Natural killer cell (primary cell): Measurements from ENCODE around the gene PRRX2. TPM values are rescaled to one million over a fixed set of nuclear protein-coding genes. Genes with fewer than 3 reads are reported as not detected.

ENCODE experiments used
- ATAC-seq, 3 donors: fragments of 150-1000 bp in 2 of 3; fragments of 200-7000 bp in 1 of 3; cut with Tn5 transposase; 1 replicate in 1 of 3; 2 replicates in 2 of 3; pipeline ENCODE4 v1.10.0; 2021; ENCODE audit warnings: mild to moderate bottlenecking in 2 of 3, moderate library complexity in 2 of 3
- DNase-seq, 2 donors: peaks; one replicate each; pipeline versions ENCODE4 v3.0.0 to v3.0.0-alpha.2; 2013 to 2021; ENCODE audit warnings: mixed read lengths in 1 of 2
- H3K27ac ChIP-seq: one replicate; pipeline ENCODE4 v1.5.1; 2013; ENCODE audit warnings: mild to moderate bottlenecking, low read length
- H3K27me3 ChIP-seq: one replicate; pipeline ENCODE4 v1.6.1; 2013; ENCODE audit warnings: low read length; ENCODE audit not compliant: control insufficient read depth, insufficient read depth
- H3K36me3 ChIP-seq: one replicate; pipeline ENCODE4 v1.6.1; 2013; ENCODE audit warnings: low read length; ENCODE audit not compliant: control insufficient read depth, insufficient read depth
- H3K4me1 ChIP-seq: one replicate; pipeline ENCODE4 v1.6.1; 2013; ENCODE audit warnings: low read length; ENCODE audit not compliant: control insufficient read depth, insufficient read depth
- H3K4me3 ChIP-seq: one replicate; pipeline ENCODE4 v1.5.1; 2013; ENCODE audit warnings: low read length
- H3K9me3 ChIP-seq: one replicate; pipeline ENCODE4 v1.6.1; 2013; ENCODE audit warnings: low read length; ENCODE audit not compliant: control insufficient read depth, insufficient read depth
- H3K27ac Mint-ChIP-seq, 2 donors: one replicate each; pipeline ENCODE4 v1.8.0; 2022; ENCODE audit warnings: mild to moderate bottlenecking in 2 of 2, mixed read lengths in 2 of 2, moderate library complexity in 1 of 2
- H3K27me3 Mint-ChIP-seq, 2 donors: one replicate each; pipeline ENCODE4 v1.8.0; 2022; ENCODE audit warnings: low read depth in 2 of 2, mixed read lengths in 2 of 2
- H3K36me3 Mint-ChIP-seq: one replicate; pipeline ENCODE4 v1.8.0; 2022; ENCODE audit warnings: mixed read lengths
- H3K4me1 Mint-ChIP-seq, 2 donors: one replicate each; pipeline ENCODE4 v1.8.0; 2022; ENCODE audit warnings: mixed read lengths in 2 of 2
- H3K4me3 Mint-ChIP-seq: one replicate; pipeline ENCODE4 v1.8.0; 2022; ENCODE audit warnings: mild to moderate bottlenecking, moderate library complexity, mixed read lengths
- H3K9me3 Mint-ChIP-seq, 2 donors: one replicate each; pipeline ENCODE4 v1.8.0; 2022; ENCODE audit warnings: mixed read lengths in 2 of 2
- WGBS: methylation state at CpG from one replicate; pipeline ENCODE4 v1.1.7; 2013; ENCODE audit warnings: missing lambda C conversion rate; ENCODE audit not compliant: insufficient coverage; 5-methylcytosine and 5-hydroxymethylcytosine counted together
- intact Hi-C: fragments of 100-400 bp; cut with micrococcal nuclease; formaldehyde crosslinking; loops from one replicate; pipeline ENCODE4 v1.14.2; 2022
- total RNA-seq, 4 donors: library from RNA; stranded (reverse); fragments of 120-200 nt in 1 of 4; gene quantifications; one replicate each; pipeline versions ENCODE4 v1.2.3 to v1.2.4, GENCODE V29; 2013 to 2022
- TF ChIP-seq, protein P1 (sequence below): fragments of 200-600 bp; IDR thresholded peaks from one replicate; pipeline ENCODE4 v1.8.0; 2022; ENCODE audit warnings: antibody characterized with exemption

PRRX2 gene
- total RNA-seq, 3 donors from 2014 or later (not counting 1 experiment from before 2014, with no cell fraction given): not detected

DNA sequence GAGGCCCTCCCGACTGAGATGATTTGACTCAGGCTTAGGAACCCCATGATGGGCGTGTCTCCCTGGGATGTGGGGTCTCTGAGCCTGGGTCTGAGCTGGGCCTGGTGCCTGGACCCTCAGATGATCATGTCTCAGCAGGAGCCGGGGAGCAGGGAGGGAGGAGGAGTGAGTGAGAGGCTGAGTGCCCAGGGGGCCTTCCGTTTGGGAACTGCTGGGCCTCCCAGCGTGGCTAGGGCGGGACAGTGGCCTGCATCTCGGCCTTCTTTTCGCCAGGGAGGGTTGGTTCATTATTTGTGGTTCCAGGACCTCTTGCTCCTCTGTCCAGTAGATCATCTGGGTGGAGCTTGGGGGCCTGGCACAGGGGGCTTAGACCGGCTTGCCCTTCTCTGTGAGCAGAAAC is 5.6 kb downstream of the PRRX2 start:
- peaks cover 2% of the 10 kb centered on the region for H3K27me3 ChIP-seq
- Mint-ChIP-seq H3K9me3 (no peaks in the 10 kb centered on the region), H3K27ac (no peak overlapping the region), H3K4me3 (no peak overlapping the region), H3K4me1 (no peaks in the 10 kb centered on the region), H3K27me3 (peaks cover 7 to 11% of the 10 kb centered on the region in 2 donors), H3K36me3 (no peaks in the 10 kb centered on the region)
- H3K27ac ChIP-seq: no peak overlapping the region
- no peak for DNase-seq
- TF ChIP-seq, protein P1, sequence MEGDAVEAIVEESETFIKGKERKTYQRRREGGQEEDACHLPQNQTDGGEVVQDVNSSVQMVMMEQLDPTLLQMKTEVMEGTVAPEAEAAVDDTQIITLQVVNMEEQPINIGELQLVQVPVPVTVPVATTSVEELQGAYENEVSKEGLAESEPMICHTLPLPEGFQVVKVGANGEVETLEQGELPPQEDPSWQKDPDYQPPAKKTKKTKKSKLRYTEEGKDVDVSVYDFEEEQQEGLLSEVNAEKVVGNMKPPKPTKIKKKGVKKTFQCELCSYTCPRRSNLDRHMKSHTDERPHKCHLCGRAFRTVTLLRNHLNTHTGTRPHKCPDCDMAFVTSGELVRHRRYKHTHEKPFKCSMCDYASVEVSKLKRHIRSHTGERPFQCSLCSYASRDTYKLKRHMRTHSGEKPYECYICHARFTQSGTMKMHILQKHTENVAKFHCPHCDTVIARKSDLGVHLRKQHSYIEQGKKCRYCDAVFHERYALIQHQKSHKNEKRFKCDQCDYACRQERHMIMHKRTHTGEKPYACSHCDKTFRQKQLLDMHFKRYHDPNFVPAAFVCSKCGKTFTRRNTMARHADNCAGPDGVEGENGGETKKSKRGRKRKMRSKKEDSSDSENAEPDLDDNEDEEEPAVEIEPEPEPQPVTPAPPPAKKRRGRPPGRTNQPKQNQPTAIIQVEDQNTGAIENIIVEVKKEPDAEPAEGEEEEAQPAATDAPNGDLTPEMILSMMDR: no peak
- no peaks in the 10 kb centered on the region for H3K36me3 ChIP-seq
- WGBS: 90% methylated on average over 9 of the region's 9 CpGs
- peaks cover 6% of the 10 kb centered on the region for H3K4me1 ChIP-seq
- intact Hi-C loops: no loop called here
- H3K4me3 ChIP-seq: no peak overlapping the region
- ATAC-seq: no peak
- H3K9me3 ChIP-seq: no peaks in the 10 kb centered on the region

DNA sequence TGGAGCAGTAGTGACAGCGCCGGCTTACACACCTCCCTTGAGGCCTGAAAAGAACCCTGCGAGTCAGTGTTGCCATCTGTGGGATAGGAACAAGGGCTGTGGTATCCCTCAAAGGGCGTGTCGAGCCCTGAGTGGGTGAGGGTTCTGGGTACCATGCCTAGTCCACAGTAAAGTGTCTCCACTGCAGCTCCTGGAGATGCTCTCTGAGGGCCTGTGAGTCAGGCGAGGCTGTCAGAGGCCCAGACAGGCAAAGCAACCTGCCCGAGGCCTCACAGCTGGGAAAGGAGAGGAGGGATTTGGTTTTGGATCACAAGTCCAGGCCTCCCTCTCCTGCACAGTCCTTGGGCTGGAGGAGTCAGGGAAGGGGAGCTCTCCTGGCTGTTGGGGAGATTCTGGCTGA is 6.1 kb downstream of the PRRX2 start:
- Histone ChIP-seq H3K9me3 (no peaks in the 10 kb centered on the region), H3K36me3 (no peaks in the 10 kb centered on the region), H3K4me3 (no peak overlapping the region), H3K27me3 (peaks cover 2% of the 10 kb centered on the region), H3K4me1 (peaks cover 1% of the 10 kb centered on the region), H3K27ac (no peak overlapping the region)
- Mint-ChIP-seq H3K4me3 (no peak overlapping the region), H3K36me3 (no peaks in the 10 kb centered on the region), H3K9me3 (no peaks in the 10 kb centered on the region), H3K27me3 (peaks cover 7 to 11% of the 10 kb centered on the region in 2 donors), H3K4me1 (no peaks in the 10 kb centered on the region), H3K27ac (no peak overlapping the region)
- TF ChIP-seq, protein P1: no peak
- DNase-seq (no peak), ATAC-seq (no peak)
- 66% methylated on average over 7 of the region's 7 CpGs for WGBS
- intact Hi-C loops: no loop called here

DNA sequence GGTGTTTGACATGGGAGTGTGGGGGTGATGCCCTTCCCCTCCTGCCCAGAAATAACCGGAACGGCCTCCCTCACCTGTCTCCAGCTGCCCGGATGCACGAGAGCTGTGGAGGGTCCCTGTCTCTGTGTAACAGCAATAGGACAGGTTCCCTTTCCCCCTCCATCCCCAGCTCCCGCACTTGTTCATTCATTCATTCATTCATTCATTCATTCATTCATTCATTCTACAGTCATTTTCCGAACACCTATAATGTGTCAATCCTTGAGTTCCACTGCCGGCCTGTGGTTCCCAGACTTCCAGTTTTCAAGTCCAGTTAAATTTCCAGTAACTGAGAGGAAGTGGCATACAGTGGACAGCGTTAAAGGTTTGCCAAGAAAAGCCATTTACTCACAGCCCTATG is 7.3 kb downstream of the PRRX2 start:
- no peaks in the 10 kb centered on the region for H3K9me3 Mint-ChIP-seq

DNA sequence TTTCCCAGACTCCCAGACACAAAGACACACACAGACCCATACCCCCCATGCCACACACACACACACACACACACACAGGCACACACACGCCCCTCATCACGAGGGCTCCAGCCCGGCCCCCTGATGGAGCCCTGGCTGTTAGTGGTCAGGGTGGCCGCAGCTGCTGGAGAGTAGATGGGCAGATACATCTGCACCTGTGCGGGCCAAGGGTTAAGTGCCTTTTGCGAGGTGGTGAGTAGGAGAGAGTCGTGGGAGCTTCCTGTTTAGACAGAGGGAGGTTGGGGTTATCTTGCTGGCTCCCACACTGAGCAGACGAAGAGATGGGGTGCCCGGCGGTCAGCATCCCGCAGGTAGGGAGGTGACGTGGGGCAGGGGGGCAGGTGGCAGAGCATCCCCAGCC is 8.2 kb downstream of the PRRX2 start:
- intact Hi-C loops: no loop called here
- DNase-seq (no peak), ATAC-seq (no peak)
- no peak overlapping the region for H3K27ac ChIP-seq
- no peaks in the 10 kb centered on the region for H3K9me3 ChIP-seq
- Mint-ChIP-seq H3K27me3 (peaks cover 0 to 13% of the 10 kb centered on the region in 2 donors), H3K4me1 (no peaks in the 10 kb centered on the region), H3K4me3 (no peak overlapping the region), H3K36me3 (no peaks in the 10 kb centered on the region), H3K9me3 (no peaks in the 10 kb centered on the region), H3K27ac (no peak overlapping the region)
- H3K27me3 ChIP-seq: no peaks in the 10 kb centered on the region
- H3K4me1 ChIP-seq: no peaks in the 10 kb centered on the region
- WGBS: 66% methylated on average over 12 of the region's 12 CpGs
- TF ChIP-seq, protein P1: no peak
- H3K36me3 ChIP-seq: no peaks in the 10 kb centered on the region
- H3K4me3 ChIP-seq: no peak overlapping the region

More for the DNA sequence above, 7.3 kb downstream of the PRRX2 start:
- H3K9me3 ChIP-seq: no peaks in the 10 kb centered on the region
- WGBS: 86% methylated on average over 8 of the region's 8 CpGs
- Mint-ChIP-seq H3K36me3 (no peaks in the 10 kb centered on the region), H3K4me1 (no peaks in the 10 kb centered on the region), H3K27me3 (peaks cover 0 to 8% of the 10 kb centered on the region in 2 donors), H3K27ac (no peak overlapping the region), H3K4me3 (no peak overlapping the region)
- no peak overlapping the region for H3K27ac ChIP-seq
- no peaks in the 10 kb centered on the region for H3K4me1 ChIP-seq
- no peak overlapping the region for H3K4me3 ChIP-seq
- intact Hi-C loops: no loop called here
- H3K36me3 ChIP-seq: no peaks in the 10 kb centered on the region
- ATAC-seq (no peak), DNase-seq (no peak)
- no peaks in the 10 kb centered on the region for H3K27me3 ChIP-seq
- TF ChIP-seq, protein P1: no peak
